ENCODE measurements around the gene RNF208.

The RNF208 gene

GRCh38 chr9:137251490-137252268 lies 29.6 kb upstream of the RNF208 start:
- no peaks in the 10 kb centered on the region for H3K9me3 ChIP-seq (ENCODE audit: insufficient read depth, low read length)
- H3K36me3 ChIP-seq (ENCODE audit: low read length): no peaks in the 10 kb centered on the region
- H3K27me3 ChIP-seq (ENCODE audit: low read length): no peaks in the 10 kb centered on the region
- TF ChIP-seq CTCF (IDR thresholded peaks at IDR 0.05; ENCODE audit: insufficient read depth, low read length, poor library complexity, severe bottlenecking): no peak
- no peak for TF ChIP-seq EZH2phosphoT487 (conservative IDR thresholded peaks at IDR 0.05; ENCODE audit: low read length)
- H3K9ac ChIP-seq (ENCODE audit: low read length): no peak overlapping the region
- no peak overlapping the region for H3K27ac ChIP-seq (ENCODE audit: low read depth, low read length)
- no peak overlapping the region for H3K4me2 ChIP-seq (ENCODE audit: low read depth, low read length, poor library complexity, severe bottlenecking)
- no peaks in the 10 kb centered on the region for H3F3A ChIP-seq (ENCODE audit: insufficient read depth)
- H3K79me2 ChIP-seq (ENCODE audit: insufficient read depth, low read length): peaks cover 14% of the 10 kb centered on the region
- H3K4me3 ChIP-seq (ENCODE audit: insufficient read depth, low read length, poor library complexity, severe bottlenecking): no peak overlapping the region
- no peak overlapping the region for H2AFZ ChIP-seq (ENCODE audit: low read depth, low read length, severe bottlenecking)
- H3K9me2 ChIP-seq (replicated peaks; ENCODE audit: insufficient read depth, low read length): no peaks in the 10 kb centered on the region
- H4K20me1 ChIP-seq (ENCODE audit: low read depth, low read length): no peaks in the 10 kb centered on the region

- Histone ChIP-seq H3K9ac (ENCODE audit: low read length) (no peak within 1 kb of the TSS), H3K4me2 (ENCODE audit: low read depth, low read length, poor library complexity, severe bottlenecking) (no peak within 1 kb of the TSS), H3F3A (ENCODE audit: insufficient read depth) (no peaks in the 10 kb centered on the region), H3K79me2 (ENCODE audit: insufficient read depth, low read length) (peaks cover 8% of the 10 kb centered on the region), H3K36me3 (ENCODE audit: low read length) (no peaks in the 10 kb centered on the region), H3K9me2 (replicated peaks; ENCODE audit: insufficient read depth, low read length) (no peaks in the 10 kb centered on the region), H2AFZ (ENCODE audit: low read depth, low read length, severe bottlenecking) (no peak within 1 kb of the TSS), H4K20me1 (ENCODE audit: low read depth, low read length) (no peaks in the 10 kb centered on the region), H3K27ac (ENCODE audit: low read depth, low read length) (no peak within 1 kb of the TSS), H3K4me3 (ENCODE audit: insufficient read depth, low read length, poor library complexity, severe bottlenecking) (no peak within 1 kb of the TSS), H3K9me3 (ENCODE audit: insufficient read depth, low read length) (no peaks in the 10 kb centered on the region), H3K27me3 (ENCODE audit: low read length) (no peaks in the 10 kb centered on the region)
- no peak for TF ChIP-seq CTCF (IDR thresholded peaks at IDR 0.05; ENCODE audit: insufficient read depth, low read length, poor library complexity, severe bottlenecking)
- TF ChIP-seq EZH2phosphoT487 (conservative IDR thresholded peaks at IDR 0.05; ENCODE audit: low read length): no peak
Observed at GRCh38 chr9:137251194-137251461, 29.1 kb upstream of the RNF208 start, which contains the start of gene STPG3. Gene STPG3, plus strand, starts transcription at chr9:137251286. Its CDS starts 1 bp downstream, at chr9:137251287.

GRCh38 chr9:137250329-137251193 lies 28.5 kb upstream of the RNF208 start:
- Histone ChIP-seq H3K9ac (ENCODE audit: low read length) (no peak overlapping the region), H3K4me2 (ENCODE audit: low read depth, low read length, poor library complexity, severe bottlenecking) (no peak overlapping the region), H3K9me2 (replicated peaks; ENCODE audit: insufficient read depth, low read length) (no peaks in the 10 kb centered on the region), H3K27ac (ENCODE audit: low read depth, low read length) (no peak overlapping the region), H3K36me3 (ENCODE audit: low read length) (no peaks in the 10 kb centered on the region), H3K27me3 (ENCODE audit: low read length) (no peaks in the 10 kb centered on the region), H3K79me2 (ENCODE audit: insufficient read depth, low read length) (peaks cover 3% of the 10 kb centered on the region), H2AFZ (ENCODE audit: low read depth, low read length, severe bottlenecking) (no peak overlapping the region), H3K9me3 (ENCODE audit: insufficient read depth, low read length) (no peaks in the 10 kb centered on the region), H3F3A (ENCODE audit: insufficient read depth) (no peaks in the 10 kb centered on the region), H3K4me3 (ENCODE audit: insufficient read depth, low read length, poor library complexity, severe bottlenecking) (no peak overlapping the region), H4K20me1 (ENCODE audit: low read depth, low read length) (no peaks in the 10 kb centered on the region)
- TF ChIP-seq CTCF (IDR thresholded peaks at IDR 0.05; ENCODE audit: insufficient read depth, low read length, poor library complexity, severe bottlenecking): no peak
- TF ChIP-seq EZH2phosphoT487 (conservative IDR thresholded peaks at IDR 0.05; ENCODE audit: low read length): no peak
